Heart left ventricle (tissue), 16 donors: ENCODE data around the gene ERBB4. TPM values are rescaled to one million over a fixed set of nuclear protein-coding genes. Genes with fewer than 3 reads are reported as not detected.

Experiments used
- ATAC-seq, 4 donors: fragments of 200-7000 bp; cut with Tn5 transposase; one replicate each; pipeline ENCODE4 v1.9.1; 2020 to 2022; ENCODE audit warnings: moderate library complexity in 4 of 4, mild to moderate bottlenecking in 3 of 4, moderate number of reproducible peaks in 1 of 4
- DNase-seq, 5 donors: peaks; one replicate each; pipeline ENCODE4 v3.0.0-alpha.2; 2020
- H3K27ac ChIP-seq, 12 donors: fragments of 200-600 bp; sonication (generic) in 4 of 12; one replicate each; pipeline versions ENCODE4 v1.5.0 to v1.8.0; 2016 to 2022; ENCODE audit warnings: mild to moderate bottlenecking in 2 of 12
- H3K27me3 ChIP-seq, 9 donors: fragments of 200-600 bp; sonication (generic) in 2 of 9; one replicate each; pipeline versions ENCODE4 v1.5.1 to v1.8.0; 2016 to 2022; ENCODE audit warnings: mild to moderate bottlenecking in 3 of 9
- H3K36me3 ChIP-seq, 9 donors: fragments of 200-600 bp; sonication (generic) in 2 of 9; one replicate each; pipeline versions ENCODE4 v1.5.0 to v1.8.0; 2018 to 2022; ENCODE audit warnings: mild to moderate bottlenecking in 2 of 9
- H3K4me1 ChIP-seq, 12 donors: fragments of 200-600 bp; sonication (generic) in 4 of 12; one replicate each; pipeline versions ENCODE4 v1.5.0 to v1.8.0; 2016 to 2022; ENCODE audit warnings: mild to moderate bottlenecking in 3 of 12
- H3K4me3 ChIP-seq, 12 donors: fragments of 200-600 bp; sonication (generic) in 4 of 12; one replicate each; pipeline versions ENCODE4 v1.5.0 to v1.8.0; 2017 to 2022; ENCODE audit warnings: mild to moderate bottlenecking in 9 of 12, moderate library complexity in 4 of 12
- H3K9me3 ChIP-seq, 12 donors: fragments of 200-600 bp; sonication (generic) in 4 of 12; one replicate each; pipeline versions ENCODE4 v1.5.0 to v1.8.0; 2016 to 2022; ENCODE audit warnings: mild to moderate bottlenecking in 1 of 12
- POLR2A ChIP-seq, 2 donors: fragments of 450-650 bp; IDR thresholded peaks; one replicate each; pipeline ENCODE4 v1.6.1; 2017; ENCODE audit warnings: antibody characterized with exemption in 2 of 2, mild to moderate bottlenecking in 2 of 2, moderate library complexity in 2 of 2
- WGBS, 4 donors: extraction: QIAGEN DNeasy Blood & Tissue Kit in 2 of 4; methylation state at CpG; one replicate each; pipeline versions ENCODE4 v1.1.5 to v1.1.7; 2013 to 2018; 5-methylcytosine and 5-hydroxymethylcytosine counted together
- intact Hi-C, 10 donors: fragments of 100-400 bp; cut with DNase I; formaldehyde crosslinking; loops; one replicate each; pipeline versions ENCODE4 v1.11.1 to v1.14.2; 2022
- polyA plus RNA-seq, 2 donors: library from polyadenylated mRNA; stranded (reverse); fragments of 200-250 nt; gene quantifications; one replicate each; pipeline ENCODE4 v1.2.3, GENCODE V29; 2013
- total RNA-seq, 9 donors: library from RNA; depleted of rRNA in 2 of 9; stranded (reverse); fragments of >200 nt in 2 of 9; fragmentation: NEBNext Ultra II Directional in 3 of 9; extraction: Animal tissue kit (Norgen Biotek cat#: 25700) in 3 of 9; gene quantifications; one replicate each; pipeline versions ENCODE4 v1.1.0 to v1.2.4, GENCODE V29; 2016 to 2023
- TF ChIP-seq, protein P1 (sequence below), 12 donors: fragments of 200-600 bp; sonication (generic) in 4 of 12; IDR thresholded peaks; one replicate each; pipeline versions ENCODE4 v1.5.0 to v1.8.0; 2018 to 2022; ENCODE audit warnings: antibody characterized with exemption in 12 of 12, mild to moderate bottlenecking in 5 of 12
- donor health status: ischemic (EF 13 %, LVEDD 7.1; RV severe dilation, severe dysfunction).
- donor health status: healthy with polysubstance abuse.
- donor health status: DM: no; HTN: yes; CAD: no.
- donor health status: DM: no; HTN: no; CAD: no.
- donor health status: ischemic (EF 25% LVEDD 6.9; RV normal size, moderate dysfunction).
- donor health status: ischemic (EF 25% LVEDD 5.7; RV mildly dilated, moderate dysfunction).
- donor health status: healthy.
- donor health status: DM: yes; HTN: yes; CAD: no.
- donor health status: ischemic (EF 35%, LVEDD 5.7; RV mildly dilated, moderate dysfunction).
- donor health status: nonischemic (EF 11% LVEDD 7.7; RV severe dilation, severe dysfunction).
- donor health status: DM: yes; HTN: yes; CAD: no.
- donor health status: PGD.
- donor health status: ischemic (EF 29% LVEDD 5.4; RV normal size, mild dysfunction).
- donor health status: nonischemic (EF 23%, LVEDD 6.1; RV moderate dilation, normal function).

ERBB4 gene
- total and polyA plus RNA-seq, 11 donors, result 1.3 to 29.5 (median 11.7) TPM

- ATAC-seq (peak; percentile 81 to 87 (median 85)), DNase-seq (no peak)
- H3K4me1 ChIP-seq, result peaks cover 0 to 14% (median 0%) of the 10 kb centered on the region in 12 donors
- WGBS, 4 donors, result 22 to 45% (median 29%) methylated on average over 5 of the region's 5 CpGs
- no peaks in the 10 kb centered on the region for H3K27me3 ChIP-seq
- H3K4me3 ChIP-seq, result peak overlapping the region in 5 of 12 donors; percentile 4 to 20 (median 10)
- peak overlapping the region; percentile 22 to 82 (median 64) for H3K27ac ChIP-seq
- no peak for TF ChIP-seq POLR2A (IDR thresholded peaks at IDR 0.05)
- TF ChIP-seq, protein P1, sequence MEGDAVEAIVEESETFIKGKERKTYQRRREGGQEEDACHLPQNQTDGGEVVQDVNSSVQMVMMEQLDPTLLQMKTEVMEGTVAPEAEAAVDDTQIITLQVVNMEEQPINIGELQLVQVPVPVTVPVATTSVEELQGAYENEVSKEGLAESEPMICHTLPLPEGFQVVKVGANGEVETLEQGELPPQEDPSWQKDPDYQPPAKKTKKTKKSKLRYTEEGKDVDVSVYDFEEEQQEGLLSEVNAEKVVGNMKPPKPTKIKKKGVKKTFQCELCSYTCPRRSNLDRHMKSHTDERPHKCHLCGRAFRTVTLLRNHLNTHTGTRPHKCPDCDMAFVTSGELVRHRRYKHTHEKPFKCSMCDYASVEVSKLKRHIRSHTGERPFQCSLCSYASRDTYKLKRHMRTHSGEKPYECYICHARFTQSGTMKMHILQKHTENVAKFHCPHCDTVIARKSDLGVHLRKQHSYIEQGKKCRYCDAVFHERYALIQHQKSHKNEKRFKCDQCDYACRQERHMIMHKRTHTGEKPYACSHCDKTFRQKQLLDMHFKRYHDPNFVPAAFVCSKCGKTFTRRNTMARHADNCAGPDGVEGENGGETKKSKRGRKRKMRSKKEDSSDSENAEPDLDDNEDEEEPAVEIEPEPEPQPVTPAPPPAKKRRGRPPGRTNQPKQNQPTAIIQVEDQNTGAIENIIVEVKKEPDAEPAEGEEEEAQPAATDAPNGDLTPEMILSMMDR (IDR thresholded peaks at IDR 0.05), result no peak
- no peaks in the 10 kb centered on the region for H3K36me3 ChIP-seq
- no peaks in the 10 kb centered on the region for H3K9me3 ChIP-seq
- intact Hi-C loops, result no loop called here
These were observed 638.6 kb downstream of the ERBB4 start for GRCh38 chr2:211900000-211900399.

GRCh38 chr2:211898702-211899101, 639.9 kb downstream of the ERBB4 start:
- Histone ChIP-seq H3K27me3 (no peaks in the 10 kb centered on the region), H3K9me3 (no peaks in the 10 kb centered on the region), H3K27ac (peak overlapping the region in 3 of 12 donors; percentile 10 to 80 (median 72)), H3K4me3 (no peak overlapping the region), H3K36me3 (no peaks in the 10 kb centered on the region), H3K4me1 (peaks cover 0 to 14% (median 0%) of the 10 kb centered on the region in 12 donors)
- intact Hi-C loops, result no loop called here
- peak in 1 of 4 donors; percentile 43 for ATAC-seq
- 21 to 38% (median 34%) methylated on average over 1 of the region's 1 CpG for WGBS, 4 donors
- TF ChIP-seq, protein P1 (IDR thresholded peaks at IDR 0.05), result no peak
- DNase-seq, result no peak

DNA sequence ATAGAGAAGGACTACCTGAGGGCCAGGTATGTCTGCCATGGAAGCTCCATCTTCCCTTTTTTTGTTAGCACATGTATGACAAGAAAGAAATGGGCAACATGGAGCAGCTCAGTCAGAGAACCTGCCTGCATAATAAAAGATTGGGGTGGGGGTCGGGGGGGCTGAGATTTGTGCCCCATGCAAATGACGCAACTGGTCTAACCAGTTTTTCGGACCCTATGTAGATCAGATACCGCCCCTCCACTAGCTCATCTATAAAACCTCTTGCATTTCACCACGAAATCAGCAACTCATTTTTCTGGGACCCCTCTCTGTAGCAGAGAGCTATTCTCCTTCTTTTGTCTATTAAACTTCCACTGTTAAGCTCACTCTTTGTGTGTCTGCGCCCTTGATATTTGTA, 657.2 kb downstream of the ERBB4 start:
- no peaks in the 10 kb centered on the region for H3K36me3 ChIP-seq
- intact Hi-C loops, result loop anchor here in 1 of 10 donors (10.0 kb wide), 1 partner anchor 663 kb away; no protein-coding TSS in a partner anchor
- H3K9me3 ChIP-seq, result no peaks in the 10 kb centered on the region
- no peaks in the 10 kb centered on the region for H3K27me3 ChIP-seq
- DNase-seq, result no peak
- H3K27ac ChIP-seq, result no peak overlapping the region
- H3K4me3 ChIP-seq, result no peak overlapping the region
- no peak for ATAC-seq
- TF ChIP-seq POLR2A (IDR thresholded peaks at IDR 0.05), result no peak
- TF ChIP-seq, protein P1 (IDR thresholded peaks at IDR 0.05), result no peak
- 71 to 76% (median 73%) methylated on average over 6 of the region's 6 CpGs for WGBS, 4 donors
- H3K4me1 ChIP-seq, result no peaks in the 10 kb centered on the region

DNA sequence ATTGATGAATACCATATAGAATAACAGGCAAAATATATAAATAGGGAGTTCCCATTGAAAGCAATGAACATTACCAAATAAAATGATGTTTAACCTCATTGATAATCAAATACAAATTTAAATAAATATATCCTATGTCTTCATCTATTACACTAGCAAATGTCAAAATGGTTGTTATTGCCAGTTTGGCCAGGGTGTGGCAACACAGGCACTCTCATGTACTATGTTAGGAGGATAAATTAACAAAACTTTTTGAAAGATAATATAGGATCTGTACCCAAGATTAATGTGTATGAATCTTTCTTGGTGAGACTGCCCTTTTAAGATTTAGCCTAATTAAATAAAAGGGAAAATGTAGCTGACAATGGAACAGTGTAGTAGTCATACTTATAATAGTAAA, 659.3 kb downstream of the ERBB4 start:
- TF ChIP-seq, protein P1 (IDR thresholded peaks at IDR 0.05), result peak in 8 of 12 donors; percentile 14 to 39 (median 26)
- TF ChIP-seq POLR2A (IDR thresholded peaks at IDR 0.05), result no peak
- no peak overlapping the region for H3K27ac ChIP-seq
- no peaks in the 10 kb centered on the region for H3K27me3 ChIP-seq
- H3K4me1 ChIP-seq, result no peaks in the 10 kb centered on the region
- ATAC-seq, result no peak
- H3K4me3 ChIP-seq, result no peak overlapping the region
- H3K9me3 ChIP-seq, result no peaks in the 10 kb centered on the region
- DNase-seq, result no peak
- intact Hi-C loops, result loop anchor here in 1 of 10 donors (10.0 kb wide), 1 partner anchor 665 kb away; no protein-coding TSS in a partner anchor
- H3K36me3 ChIP-seq, result no peaks in the 10 kb centered on the region
